Ishikawa (cell line): ENCODE results near the gene NPAT.

Experiments used
- CEBPB ChIP-seq: IDR thresholded peaks from 2 replicates; pipeline ENCODE4 v1.6.1; 2012
- CREB1 ChIP-seq: IDR thresholded peaks from 2 replicates; pipeline ENCODE4 v1.6.1; 2012; ENCODE audit warnings: low read depth
- EGR1 ChIP-seq: IDR thresholded peaks from 2 replicates; pipeline ENCODE4 v1.6.1; 2012
- EP300 ChIP-seq: IDR thresholded peaks from 2 replicates; pipeline ENCODE4 v1.6.1; 2012; ENCODE audit warnings: borderline replicate concordance
- FOXM1 ChIP-seq: IDR thresholded peaks from 2 replicates; pipeline ENCODE4 v1.6.1; 2012; ENCODE audit warnings: low read depth, borderline replicate concordance
- MAX ChIP-seq: IDR thresholded peaks from 2 replicates; pipeline ENCODE4 v1.6.1; 2012
- NFIC ChIP-seq: IDR thresholded peaks from 2 replicates; pipeline ENCODE4 v1.6.1; 2012
- RAD21 ChIP-seq: IDR thresholded peaks from 2 replicates; pipeline ENCODE4 v1.6.1; 2012; ENCODE audit warnings: low read depth
- TAF1 ChIP-seq: IDR thresholded peaks from 2 replicates; pipeline ENCODE4 v1.6.1; 2012; ENCODE audit warnings: low read depth, mild to moderate bottlenecking
- TCF12 ChIP-seq: IDR thresholded peaks from 2 replicates; pipeline ENCODE4 v1.6.1; 2012; ENCODE audit warnings: low read depth
- TEAD4 ChIP-seq: IDR thresholded peaks from 2 replicates; pipeline ENCODE4 v1.6.1; 2012
- USF1 ChIP-seq: IDR thresholded peaks from 2 replicates; pipeline ENCODE4 v1.6.1; 2012
- YY1 ChIP-seq: IDR thresholded peaks from 2 replicates; pipeline ENCODE4 v1.6.1; 2012; ENCODE audit warnings: low read depth
- ZBTB7A ChIP-seq: IDR thresholded peaks from 2 replicates; pipeline ENCODE4 v1.6.1; 2012; ENCODE audit warnings: low read depth
- TF ChIP-seq, protein P1 (sequence below): IDR thresholded peaks from 2 replicates; pipeline ENCODE4 v1.6.1; 2012; ENCODE audit warnings: low read depth, mild to moderate bottlenecking

The NPAT gene

GRCh38 chr11:108221371-108221770 is 1.1 kb downstream of the NPAT start:
- TF ChIP-seq YY1 = no peak
- no peak for TF ChIP-seq CREB1
- TF ChIP-seq NFIC = no peak
- TF ChIP-seq FOXM1 = no peak
- no peak for TF ChIP-seq CEBPB
- TF ChIP-seq EP300 = no peak
- TF ChIP-seq TEAD4 = no peak
- TF ChIP-seq TAF1 = no peak
- no peak for TF ChIP-seq TCF12
- no peak for TF ChIP-seq RAD21
- TF ChIP-seq MAX = no peak
- TF ChIP-seq, protein P1, sequence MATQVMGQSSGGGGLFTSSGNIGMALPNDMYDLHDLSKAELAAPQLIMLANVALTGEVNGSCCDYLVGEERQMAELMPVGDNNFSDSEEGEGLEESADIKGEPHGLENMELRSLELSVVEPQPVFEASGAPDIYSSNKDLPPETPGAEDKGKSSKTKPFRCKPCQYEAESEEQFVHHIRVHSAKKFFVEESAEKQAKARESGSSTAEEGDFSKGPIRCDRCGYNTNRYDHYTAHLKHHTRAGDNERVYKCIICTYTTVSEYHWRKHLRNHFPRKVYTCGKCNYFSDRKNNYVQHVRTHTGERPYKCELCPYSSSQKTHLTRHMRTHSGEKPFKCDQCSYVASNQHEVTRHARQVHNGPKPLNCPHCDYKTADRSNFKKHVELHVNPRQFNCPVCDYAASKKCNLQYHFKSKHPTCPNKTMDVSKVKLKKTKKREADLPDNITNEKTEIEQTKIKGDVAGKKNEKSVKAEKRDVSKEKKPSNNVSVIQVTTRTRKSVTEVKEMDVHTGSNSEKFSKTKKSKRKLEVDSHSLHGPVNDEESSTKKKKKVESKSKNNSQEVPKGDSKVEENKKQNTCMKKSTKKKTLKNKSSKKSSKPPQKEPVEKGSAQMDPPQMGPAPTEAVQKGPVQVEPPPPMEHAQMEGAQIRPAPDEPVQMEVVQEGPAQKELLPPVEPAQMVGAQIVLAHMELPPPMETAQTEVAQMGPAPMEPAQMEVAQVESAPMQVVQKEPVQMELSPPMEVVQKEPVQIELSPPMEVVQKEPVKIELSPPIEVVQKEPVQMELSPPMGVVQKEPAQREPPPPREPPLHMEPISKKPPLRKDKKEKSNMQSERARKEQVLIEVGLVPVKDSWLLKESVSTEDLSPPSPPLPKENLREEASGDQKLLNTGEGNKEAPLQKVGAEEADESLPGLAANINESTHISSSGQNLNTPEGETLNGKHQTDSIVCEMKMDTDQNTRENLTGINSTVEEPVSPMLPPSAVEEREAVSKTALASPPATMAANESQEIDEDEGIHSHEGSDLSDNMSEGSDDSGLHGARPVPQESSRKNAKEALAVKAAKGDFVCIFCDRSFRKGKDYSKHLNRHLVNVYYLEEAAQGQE = no peak
- no peak for TF ChIP-seq EGR1
- no peak for TF ChIP-seq USF1
- no peak for TF ChIP-seq ZBTB7A

GRCh38 chr11:108220721-108221336 is 1.6 kb downstream of the NPAT start:
- TF ChIP-seq TCF12 (no peak), CEBPB (no peak), MAX (no peak), FOXM1 (no peak), EGR1 (no peak), ZBTB7A (no peak), TEAD4 (no peak), CREB1 (no peak), YY1 (no peak), TAF1 (no peak), USF1 (no peak), NFIC (no peak)
- TF ChIP-seq, protein P1 = no peak

DNA sequence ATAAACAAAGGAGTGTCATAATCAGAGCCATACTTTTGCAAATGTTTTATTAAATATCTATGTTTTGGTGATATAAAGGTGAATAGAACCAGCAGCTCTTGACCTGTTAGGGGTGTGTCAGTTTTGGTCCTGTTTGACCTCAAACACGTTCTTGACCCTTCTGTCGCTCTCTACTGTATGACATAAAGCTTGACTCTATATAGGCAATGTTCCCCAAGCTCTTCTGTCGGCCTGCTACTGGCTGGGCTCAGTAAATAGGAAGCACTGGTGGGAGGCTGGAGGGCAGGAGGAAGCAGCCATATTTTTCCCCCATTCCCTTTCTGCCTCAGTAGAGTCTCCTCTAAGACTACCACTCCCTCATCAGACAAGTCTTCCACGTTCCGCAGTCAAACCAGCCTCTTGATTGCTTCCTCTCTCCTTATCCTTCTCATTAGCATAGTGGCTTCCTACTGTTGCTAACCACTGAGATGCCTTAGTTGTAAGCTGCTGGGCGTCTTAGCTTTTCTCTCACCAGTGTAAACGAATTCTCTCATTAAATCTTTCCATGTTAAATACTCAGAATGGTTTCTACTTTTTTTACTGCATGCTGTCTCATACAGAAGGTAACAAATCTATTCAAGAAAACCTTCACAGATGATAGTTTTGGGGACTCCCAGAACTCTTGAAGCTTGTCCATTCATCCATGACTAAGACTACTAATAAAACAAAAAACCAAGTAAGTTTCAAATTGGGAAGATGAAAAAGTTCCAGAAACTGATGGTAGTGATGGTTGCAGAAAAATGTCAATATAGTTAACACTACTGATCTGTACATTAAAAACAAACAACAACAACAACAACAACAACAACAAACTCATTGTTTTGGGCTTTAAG is 3.3 kb downstream of the NPAT start:
- no peak for TF ChIP-seq EGR1
- no peak for TF ChIP-seq MAX
- TF ChIP-seq ZBTB7A = no peak
- TF ChIP-seq YY1 = no peak
- TF ChIP-seq USF1 = no peak
- TF ChIP-seq CREB1 = no peak
- no peak for TF ChIP-seq TCF12
- no peak for TF ChIP-seq TAF1
- no peak for TF ChIP-seq TEAD4
- TF ChIP-seq EP300 = no peak
- TF ChIP-seq RAD21 = no peak
- no peak for TF ChIP-seq FOXM1
- no peak for TF ChIP-seq NFIC
- TF ChIP-seq, protein P1 = no peak
- no peak for TF ChIP-seq CEBPB
